Endometrial microvascular endothelial cells (primary cell): Measurements from ENCODE around the gene RALGDS. TPM values are rescaled to one million over a fixed set of nuclear protein-coding genes. Genes with fewer than 3 reads are reported as not detected.

Experiments used
- in situ Hi-C: cut with HindIII; loops from 2 replicates; pipeline ENCODE4 v1.10.0; 2017; ENCODE audit warnings: low sequenced_read_pairs, low pct_unique_long_range_greater_than_20kb; ENCODE audit errors: inconsistent ontology term
- total RNA-seq: library from RNA; depleted of rRNA; stranded (reverse); fragments of >200 nt; gene quantifications from one replicate; pipeline ENCODE4 v1.2.3, GENCODE V29; 2015; ENCODE audit errors: inconsistent ontology term

RALGDS gene
- total RNA-seq, 1 donor from 2014 or later, result 17.6 TPM

DNA sequence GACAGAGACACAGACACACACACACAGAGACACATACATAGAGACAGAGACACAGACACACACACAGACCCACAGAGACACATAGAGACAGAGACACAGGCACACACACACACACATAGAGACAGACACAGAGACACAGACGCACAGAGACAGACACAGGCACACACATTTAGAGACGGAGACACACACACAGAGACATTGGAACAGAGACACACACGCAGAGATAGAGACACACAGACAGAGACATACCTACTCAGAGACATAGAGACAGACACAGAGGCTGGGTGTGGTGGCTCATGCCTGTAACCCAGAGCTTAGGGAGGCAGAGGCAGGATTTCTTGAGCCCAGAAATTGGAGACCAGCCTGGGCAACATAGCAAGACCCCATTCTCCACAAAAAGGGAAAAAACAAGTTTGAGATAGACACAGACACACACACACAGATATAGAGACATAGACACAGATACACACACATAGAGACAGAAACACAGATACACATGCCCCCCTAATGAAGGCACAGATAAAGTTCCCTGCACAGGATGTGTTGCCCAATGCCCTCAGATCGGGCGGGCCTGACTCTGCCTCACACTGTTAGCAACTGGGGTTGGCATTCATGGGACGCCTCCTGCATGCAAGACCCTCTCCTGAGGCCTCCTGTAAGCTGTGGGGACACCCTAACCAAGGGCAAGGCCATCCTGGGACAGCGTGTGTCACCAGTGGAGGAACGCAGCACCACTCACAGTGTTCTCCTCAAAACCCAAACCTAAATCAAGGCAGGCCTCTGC lies 3.3 kb upstream of the RALGDS start:
- in situ Hi-C loops, result no loop called here

DNA sequence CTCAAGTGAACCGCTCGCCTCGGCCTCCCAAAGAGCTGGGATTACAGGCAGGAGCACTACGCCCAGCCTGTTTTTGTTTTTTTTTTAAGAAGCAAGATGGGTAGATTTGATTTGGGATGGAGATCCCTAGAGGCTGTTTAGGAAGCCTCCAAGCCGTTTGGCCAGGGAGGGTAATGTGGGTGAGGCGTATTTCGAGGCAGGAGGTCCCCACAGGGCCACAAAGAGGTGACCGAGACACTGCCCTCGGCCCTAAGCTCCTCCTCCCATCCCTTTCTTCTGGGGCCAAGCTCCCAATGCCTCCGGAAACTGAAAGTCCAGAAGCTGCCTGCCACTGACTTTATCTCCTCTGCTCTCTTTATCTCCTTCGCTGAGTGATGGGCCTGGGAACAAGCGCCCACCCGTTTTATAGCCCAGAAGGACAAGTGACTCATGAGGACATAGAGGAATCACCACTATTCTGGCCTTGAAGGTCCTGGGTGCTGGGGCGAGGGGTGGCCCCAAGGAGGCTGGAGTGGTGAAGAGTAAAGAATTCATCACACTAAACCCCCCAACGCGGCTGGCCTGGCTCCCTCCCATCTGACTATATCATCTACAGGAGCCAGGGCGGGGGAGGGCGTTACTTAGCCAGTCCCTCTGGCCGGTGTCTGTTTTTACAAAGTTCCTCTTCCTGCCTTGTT lies 2.0 kb upstream of the RALGDS start:
- in situ Hi-C loops, result no loop called here

DNA sequence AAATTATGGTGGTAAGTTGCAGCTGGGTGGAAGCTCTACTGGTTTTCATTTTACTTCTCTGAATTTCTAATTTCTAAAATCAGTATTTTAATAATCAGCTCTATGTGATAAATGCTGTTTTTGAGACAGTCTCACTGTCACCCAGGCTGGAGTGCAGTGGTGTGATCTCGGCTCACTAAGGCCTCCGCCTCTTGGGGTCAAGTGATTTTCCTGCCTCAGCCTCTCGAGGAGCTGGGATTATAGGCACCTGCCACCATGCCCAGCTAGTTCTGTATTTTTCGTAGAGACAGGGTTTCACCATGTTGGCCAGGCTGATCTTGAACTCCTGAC lies 1.5 kb upstream of the RALGDS start:
- in situ Hi-C loops, result no loop called here

DNA sequence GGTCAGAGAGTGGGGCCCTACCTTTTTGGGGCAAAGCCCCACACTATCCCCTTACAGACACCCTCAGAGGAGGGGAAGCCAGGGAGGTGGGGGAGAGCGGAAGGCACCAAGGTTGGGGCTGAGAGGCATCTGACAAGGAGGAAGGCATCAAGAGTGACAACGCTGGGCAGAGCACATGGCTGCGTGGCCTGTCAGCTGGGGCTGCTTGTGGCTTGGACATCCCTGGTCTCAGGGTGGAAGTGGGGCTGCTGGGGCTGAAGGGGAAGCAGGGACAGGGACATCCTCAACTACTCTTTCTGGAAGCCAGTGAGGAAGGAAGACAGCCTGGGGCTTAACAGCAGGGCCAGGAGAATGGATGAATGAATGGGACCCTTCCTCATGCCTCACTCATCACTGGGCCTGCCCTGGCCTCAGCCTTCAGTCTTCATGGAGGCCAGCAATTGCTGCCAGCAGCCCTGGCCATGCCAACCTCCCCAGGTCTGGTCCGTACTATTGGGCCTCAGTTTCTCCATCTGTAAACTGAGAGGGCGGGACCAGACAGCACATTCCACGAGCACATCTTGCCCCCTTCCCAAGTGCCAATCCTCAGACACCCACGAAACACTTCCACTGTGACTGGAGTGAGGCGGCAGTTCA lies 993 bp upstream of the RALGDS start:
- in situ Hi-C loops, result no loop called here

DNA sequence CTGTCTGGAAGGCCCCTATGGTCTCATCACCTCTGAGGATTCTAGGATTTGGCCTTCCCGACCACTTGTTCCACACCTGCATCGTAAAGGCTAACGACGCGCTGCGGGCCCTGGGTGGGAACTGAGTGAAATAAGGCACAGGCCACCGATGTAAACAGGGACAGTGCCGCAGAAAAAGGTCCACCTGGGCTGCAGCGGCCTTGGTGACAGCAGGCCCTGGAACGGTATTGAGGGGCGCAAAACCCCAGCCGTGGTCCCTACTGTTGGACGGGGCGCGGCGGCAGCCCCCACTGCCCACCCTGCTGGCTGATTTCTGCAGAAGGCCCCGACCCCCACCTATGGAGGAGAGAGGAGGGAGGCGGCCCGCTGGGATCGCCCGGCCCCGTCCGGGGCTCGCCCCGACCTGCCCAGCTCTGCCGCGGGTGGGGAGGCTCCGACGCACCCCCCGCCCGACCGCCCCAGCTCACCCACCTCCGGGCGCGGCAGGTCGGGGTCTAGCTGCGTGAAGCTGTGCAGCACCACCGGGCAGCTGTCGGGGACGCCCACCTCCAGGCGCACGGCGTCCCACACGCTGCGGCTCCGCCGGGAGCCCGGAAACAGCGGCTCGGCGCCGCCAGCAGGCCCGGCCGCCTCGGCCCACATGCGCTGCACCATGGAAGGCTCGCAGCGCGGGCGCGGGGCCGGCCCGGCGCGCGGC lies 391 bp downstream of the RALGDS start:
- in situ Hi-C loops, result no loop called here

DNA sequence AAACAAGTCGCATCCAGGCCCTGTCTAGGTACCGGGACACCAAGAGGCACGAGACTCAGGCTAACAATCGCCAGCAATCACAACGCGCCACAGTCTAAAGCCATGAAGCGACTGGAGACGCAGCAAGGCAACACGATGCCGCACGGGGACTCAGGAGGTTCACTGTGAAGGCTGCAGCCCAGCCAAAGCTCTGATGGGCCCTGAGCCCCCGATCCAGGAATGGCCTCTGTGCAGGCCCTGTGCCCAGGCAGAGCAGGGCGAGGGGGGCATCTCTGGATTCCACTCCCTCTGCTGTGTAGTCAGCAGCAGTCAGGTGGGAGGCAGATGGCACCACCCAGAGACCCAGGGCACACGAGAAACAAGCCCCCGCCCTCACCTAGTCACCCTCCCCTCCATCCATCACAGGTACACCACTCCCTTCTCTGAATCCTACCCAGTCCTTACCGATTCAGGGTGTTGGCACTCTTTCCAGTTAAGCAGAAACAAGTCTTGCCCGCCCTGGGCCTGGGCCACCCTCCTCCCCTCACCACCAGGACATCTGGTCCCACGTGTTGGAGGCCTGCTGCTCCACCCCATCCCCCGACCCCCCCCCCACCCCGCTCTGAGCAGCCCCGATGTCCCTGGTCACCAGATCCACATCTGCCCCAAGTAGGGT lies 1.1 kb downstream of the RALGDS start:
- in situ Hi-C loops, result no loop called here

DNA sequence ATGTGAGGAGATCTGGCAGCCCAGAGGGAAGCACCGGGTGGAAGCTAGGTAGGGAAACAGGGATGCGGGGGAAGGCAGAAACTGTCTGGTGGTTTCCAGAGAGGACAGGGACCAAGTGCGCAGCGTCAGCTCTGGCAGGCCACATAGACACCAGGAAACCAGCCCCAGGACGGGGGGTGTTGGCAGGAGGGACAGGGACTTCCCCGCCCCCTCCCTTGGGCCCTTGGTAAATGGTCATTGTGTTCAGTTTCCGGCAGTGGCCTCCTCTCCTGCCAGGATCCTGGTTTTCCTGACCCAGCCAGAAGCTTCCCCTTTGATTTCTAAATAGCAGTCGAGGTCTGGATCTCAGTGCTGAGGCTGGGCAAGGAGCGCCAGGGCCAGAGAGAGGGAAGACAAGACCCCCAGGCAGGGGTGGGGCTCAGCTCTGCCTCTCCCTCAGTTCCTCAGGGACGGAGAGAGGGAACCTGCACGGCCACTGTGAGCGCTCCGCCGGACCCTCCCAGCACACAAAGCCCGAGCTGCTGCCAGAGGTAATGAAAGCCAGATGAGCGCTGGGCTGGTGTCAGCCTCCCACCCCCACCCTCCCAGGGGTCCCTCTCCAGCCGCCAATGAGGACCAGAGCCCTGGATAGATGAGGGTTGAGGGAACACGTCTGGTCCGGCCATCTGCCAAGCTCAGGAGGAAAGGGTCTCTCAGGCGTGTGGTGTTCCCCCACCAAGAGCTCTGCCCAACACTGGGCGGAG lies 1.8 kb downstream of the RALGDS start:
- in situ Hi-C loops, result no loop called here

DNA sequence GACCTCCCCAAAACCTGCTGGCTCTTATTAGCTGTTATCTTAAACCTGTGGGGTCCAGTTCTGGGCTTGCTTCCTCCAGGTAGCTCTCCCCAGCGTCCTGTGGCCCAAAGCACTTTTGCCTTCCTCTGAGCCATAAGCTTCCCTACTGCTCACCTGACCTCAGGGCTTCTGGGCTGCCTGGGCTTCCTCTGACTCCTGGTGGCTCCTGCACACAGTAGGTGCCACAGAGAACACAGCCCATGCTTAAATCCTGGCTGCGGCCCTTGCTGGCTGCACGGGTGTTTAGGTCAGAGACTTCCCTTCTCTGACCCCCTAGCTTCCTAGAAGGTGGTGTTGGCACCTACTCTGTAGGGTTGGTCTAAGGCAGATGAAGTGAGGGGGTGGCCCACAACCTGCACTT lies 2.5 kb downstream of the RALGDS start:
- in situ Hi-C loops, result no loop called here

DNA sequence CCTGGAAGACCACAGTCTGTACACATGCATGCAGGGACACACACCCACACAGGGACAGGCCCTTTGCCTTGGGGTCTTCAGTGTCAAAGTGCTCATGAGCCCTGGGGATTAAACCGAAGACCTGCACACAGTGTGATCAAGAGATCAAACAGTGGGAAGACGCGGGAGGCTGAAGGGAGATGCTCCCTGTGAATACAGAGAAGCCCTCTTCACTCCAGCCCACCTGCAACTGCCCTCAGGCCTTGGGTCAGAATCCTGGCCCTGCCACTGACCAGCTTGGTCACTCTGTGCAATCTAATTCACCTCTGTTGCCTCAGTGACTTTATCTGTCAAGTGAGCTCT lies 2.9 kb downstream of the RALGDS start:
- in situ Hi-C loops, result no loop called here

DNA sequence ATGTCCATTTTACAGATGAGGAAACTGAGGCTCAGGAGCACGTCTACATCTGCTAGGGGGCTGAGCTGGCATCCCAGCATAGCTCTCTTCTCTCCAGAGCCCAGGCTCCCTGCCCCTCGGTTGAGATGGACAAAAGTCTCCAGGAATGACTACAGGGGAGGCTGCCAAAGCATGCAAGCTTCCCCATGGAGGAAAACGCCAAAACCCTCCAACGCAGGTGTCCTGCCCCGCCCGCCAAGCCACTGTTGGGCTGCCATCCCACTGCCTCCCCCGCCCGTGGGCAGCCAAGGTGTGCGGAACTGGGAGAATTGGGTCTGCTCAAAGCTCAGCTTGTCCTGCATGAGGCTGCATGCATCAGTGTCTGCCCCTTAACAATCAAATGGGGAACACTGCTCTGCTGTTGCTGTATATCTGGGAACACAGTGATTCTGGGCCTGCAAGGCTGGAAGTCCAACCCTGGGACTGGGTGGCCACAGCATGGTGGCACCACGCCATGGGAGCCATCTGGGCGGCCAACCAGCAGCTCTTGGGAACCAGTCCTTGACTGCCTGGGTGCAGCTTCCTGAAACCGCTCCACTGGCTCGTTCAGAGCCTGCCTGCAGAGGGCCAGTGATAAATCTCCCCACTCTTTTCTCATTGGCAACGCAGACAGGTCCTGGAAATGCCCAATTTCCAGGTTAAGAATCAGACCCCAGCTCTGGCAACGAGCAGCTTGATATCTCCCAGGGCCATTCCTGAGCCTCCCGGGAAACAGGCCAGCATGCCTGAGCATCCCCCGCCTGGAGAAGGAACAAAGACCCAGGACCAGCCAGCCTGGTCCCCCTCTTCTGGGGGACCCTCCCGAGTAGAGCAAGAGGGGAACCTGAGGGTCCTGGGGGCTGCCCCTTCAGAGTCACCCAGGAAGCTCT lies 3.5 kb downstream of the RALGDS start:
- in situ Hi-C loops, result no loop called here

DNA sequence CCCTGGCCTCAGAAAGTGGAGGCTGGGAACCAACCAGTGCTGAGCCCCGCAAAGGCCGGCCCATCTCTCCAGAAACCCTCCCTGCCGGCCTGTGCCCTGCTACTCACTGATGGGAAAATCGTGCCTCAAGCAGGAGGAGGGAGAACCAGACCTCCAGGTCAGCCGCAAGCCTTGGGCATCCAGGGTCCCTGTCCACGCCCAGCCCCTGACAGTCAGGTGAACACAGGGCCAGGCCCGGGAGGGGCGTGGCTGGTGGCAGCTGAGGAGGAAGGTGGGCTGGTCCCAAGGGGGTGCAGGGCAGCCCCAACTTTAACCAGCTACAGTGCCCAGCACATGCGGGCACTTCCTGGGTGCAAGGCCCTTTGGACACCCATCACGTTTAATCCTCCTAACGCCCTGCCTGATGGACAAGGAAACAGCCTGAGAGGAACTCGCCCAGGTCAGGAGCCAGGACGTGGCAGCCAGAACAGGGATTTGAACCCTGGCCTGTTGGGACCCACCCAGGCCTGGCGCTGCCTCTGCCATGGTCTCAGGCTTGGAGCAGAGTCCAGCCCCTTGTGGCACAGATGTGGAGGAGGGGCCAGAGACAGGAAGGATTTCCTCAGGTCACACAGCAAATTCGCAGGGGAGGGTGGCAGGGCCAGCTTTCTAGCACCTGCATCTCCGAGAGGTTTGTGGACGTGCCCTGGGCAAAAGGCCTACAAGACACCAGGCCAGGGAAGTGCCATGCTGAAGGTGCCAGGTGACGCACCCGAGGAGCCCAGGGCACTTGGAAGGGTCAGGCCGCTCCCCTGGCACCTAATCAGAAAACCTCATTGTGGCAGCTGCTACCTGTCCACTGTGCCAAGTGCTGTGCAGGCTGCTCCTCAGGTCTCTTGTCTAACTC lies 4.5 kb downstream of the RALGDS start:
- in situ Hi-C loops, result no loop called here

DNA sequence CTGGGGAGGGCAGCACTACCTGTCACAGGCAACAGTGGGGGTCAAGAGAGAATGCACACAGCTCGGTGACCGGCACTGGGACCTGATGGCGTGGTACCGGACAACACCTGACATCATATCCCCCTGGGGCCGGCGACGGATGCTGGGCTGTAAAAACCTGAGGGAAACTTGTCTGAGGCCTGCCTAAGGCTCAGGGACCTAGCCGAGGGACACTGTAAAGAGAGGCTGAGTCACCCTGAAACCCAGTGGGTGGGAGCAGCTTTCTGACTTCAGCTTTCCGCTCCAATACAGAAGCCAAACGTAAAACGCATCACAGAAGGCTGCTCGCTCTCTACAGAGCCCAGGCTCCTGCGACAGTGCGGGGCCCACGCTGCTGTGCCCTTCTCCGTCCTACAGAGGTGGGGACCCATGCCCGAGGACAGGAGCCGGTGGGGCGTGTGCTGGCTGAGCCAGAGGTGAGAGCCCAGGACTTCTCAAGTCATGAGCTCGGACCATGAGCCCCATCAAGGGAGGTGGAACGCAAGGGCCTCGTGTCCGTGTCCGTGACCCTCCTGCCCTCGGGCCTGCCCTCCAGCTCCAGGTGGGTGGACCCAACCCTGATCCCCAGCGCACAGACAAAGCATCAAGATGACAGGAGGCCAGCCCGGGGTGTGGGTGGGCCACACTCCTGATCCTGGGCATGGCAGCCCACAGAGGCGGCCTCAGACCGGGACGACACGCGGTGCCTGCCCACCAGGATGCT lies 5.3 kb downstream of the RALGDS start:
- in situ Hi-C loops, result no loop called here

DNA sequence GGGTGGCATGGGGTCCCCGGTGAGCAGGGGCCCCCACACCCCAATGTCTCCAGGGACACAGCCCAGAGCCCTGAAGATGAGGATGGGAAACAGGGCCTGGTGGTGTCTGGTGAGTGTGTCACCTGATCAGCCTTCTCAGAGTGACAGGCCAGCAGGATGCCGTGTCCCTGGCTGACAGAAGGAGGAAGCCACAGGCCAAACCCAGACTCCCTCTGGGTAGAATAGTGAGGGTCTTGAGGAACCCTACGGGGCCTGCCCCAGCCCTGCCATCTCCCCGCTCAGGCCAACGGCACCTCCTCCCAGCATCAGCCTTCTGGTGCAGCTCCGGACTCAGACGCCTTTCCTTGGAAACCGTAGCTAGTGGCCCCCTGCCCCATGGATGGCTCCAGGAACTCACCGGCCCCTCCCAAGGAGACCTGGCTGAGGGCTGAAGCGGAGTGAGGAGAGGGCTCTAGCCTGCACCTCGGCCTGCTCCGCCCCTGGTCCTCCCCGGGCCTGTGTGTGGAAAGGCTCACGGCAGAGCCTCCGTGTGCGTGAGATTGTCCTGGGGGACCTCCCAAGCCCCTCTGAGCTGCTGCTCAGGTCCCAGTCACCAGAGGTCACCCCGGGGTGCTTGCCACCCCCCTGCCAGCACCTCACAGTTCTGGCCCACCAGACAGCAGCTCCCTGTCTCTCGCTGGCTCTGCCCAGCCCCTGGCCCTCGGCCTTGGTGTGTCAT lies 6.0 kb downstream of the RALGDS start:
- in situ Hi-C loops, result no loop called here

DNA sequence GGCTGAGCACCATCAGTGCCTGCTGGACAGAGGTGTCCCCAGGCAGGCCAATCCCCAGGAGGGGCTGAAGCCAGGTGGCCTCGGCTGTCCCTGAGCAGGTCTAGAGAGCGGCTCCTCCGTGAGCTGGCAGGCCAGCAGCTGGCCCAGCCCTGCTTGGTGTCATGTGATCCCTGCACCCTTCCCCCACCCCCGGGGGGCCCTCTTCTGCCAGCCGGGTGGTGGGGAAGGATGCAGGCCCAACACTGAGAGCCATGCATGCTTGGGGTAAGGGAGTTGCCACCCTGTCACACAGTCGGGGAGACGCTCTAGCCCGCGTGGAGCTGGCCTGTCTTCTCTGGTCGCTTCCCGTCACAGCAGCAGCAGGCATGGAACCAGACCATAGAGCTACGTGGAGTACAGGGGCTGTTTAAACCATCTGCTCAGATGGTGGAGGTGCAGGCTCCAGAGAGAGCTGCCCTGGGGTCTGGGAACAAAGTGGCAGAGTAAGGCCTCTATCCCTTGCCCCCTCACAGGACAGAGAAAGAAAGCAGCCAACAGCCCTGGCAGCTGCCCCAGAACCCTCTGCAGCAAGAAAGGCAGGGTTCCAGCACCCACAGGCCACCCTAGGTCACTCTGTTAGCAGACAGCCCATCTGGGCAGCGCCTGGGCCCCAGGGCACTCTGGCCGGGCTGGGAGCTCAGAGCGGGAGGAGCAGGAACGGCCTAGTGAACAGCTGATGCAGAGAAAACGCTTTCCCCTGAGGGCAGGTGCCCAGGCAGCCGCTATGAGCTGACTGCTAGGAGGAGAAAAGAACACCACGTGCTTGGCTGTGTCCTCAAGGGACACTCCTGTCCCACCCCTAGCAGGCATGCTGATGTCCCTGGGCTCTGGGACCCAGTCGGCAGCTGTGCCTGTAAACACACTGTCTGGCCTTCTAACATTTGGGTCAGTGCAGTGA lies 6.8 kb downstream of the RALGDS start:
- in situ Hi-C loops, result no loop called here
